ENCODE results near the gene ELMO2. TPM values are rescaled to one million over a fixed set of nuclear protein-coding genes. Genes with fewer than 3 reads are reported as not detected.

The ELMO2 gene
- total and polyA plus RNA-seq, 2 of the 4 experiments (the other 2 are of a cell fraction): 29.2 to 52.7 TPM

GRCh38 chr20:46328200-46328882 lies 78.1 kb downstream of the ELMO2 start:
- no peak overlapping the region for H4K91ac ChIP-seq (ENCODE audit: insufficient read depth, low read depth, low read length)
- 60% methylated on average over 1 of the region's 16 CpGs; no CpG with 5 or more reads in 1 of the 2 experiments for whole genome bisulfite sequencing, 2 experiments (ENCODE audit: extremely low coverage in 2 of 2, insufficient read length in 1 of 2)
- TF ChIP-seq SMC3 (IDR thresholded peaks at IDR 0.05; ENCODE audit: low read depth, low read length) (no peak), NFE2L2 (IDR thresholded peaks at IDR 0.05; ENCODE audit: low read depth, low read length) (no peak), CHD1 (IDR thresholded peaks at IDR 0.05; ENCODE audit: low read depth, low read length) (no peak), BHLHE40 (IDR thresholded peaks at IDR 0.05; ENCODE audit: low read depth, low read length) (no peak), USF2 (IDR thresholded peaks at IDR 0.05; ENCODE audit: low read depth, low read length) (no peak), MAZ (IDR thresholded peaks at IDR 0.05; ENCODE audit: borderline replicate concordance, low read depth, low read length) (no peak), MAFK (IDR thresholded peaks at IDR 0.05; ENCODE audit: low read depth, low read length) (no peak), RCOR1 (IDR thresholded peaks at IDR 0.05; ENCODE audit: insufficient replicate concordance, low read length) (no peak)
- TF ChIP-seq, protein P1, sequence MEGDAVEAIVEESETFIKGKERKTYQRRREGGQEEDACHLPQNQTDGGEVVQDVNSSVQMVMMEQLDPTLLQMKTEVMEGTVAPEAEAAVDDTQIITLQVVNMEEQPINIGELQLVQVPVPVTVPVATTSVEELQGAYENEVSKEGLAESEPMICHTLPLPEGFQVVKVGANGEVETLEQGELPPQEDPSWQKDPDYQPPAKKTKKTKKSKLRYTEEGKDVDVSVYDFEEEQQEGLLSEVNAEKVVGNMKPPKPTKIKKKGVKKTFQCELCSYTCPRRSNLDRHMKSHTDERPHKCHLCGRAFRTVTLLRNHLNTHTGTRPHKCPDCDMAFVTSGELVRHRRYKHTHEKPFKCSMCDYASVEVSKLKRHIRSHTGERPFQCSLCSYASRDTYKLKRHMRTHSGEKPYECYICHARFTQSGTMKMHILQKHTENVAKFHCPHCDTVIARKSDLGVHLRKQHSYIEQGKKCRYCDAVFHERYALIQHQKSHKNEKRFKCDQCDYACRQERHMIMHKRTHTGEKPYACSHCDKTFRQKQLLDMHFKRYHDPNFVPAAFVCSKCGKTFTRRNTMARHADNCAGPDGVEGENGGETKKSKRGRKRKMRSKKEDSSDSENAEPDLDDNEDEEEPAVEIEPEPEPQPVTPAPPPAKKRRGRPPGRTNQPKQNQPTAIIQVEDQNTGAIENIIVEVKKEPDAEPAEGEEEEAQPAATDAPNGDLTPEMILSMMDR (conservative IDR thresholded peaks at IDR 0.05; ENCODE audit: low read depth, low read length): no peak
- intact Hi-C loops (cut with micrococcal nuclease) (loop anchor here (5.0 kb wide), 1 partner anchor 196 kb away; no protein-coding TSS in a partner anchor), dilution Hi-C loops (cut with HindIII; ENCODE audit: low sequenced_read_pairs, unreplicated experiment) (no loop called here), in situ Hi-C loops (cut with MboI; ENCODE audit: low sequenced_read_pairs) (no loop called here)
- no peak overlapping the region for H3K56ac ChIP-seq (ENCODE audit: extremely low read depth, insufficient read depth, low read length)
- DNase-seq (no peak), ATAC-seq (ENCODE audit: low read depth) (no peak)
- peaks cover 63% of the 10 kb centered on the region for H3K27me3 ChIP-seq (ENCODE audit: control insufficient read depth, insufficient read depth, low read length)
- no peak overlapping the region for H3K4me3 ChIP-seq (ENCODE audit: insufficient read depth, low read depth, low read length)
- no peak overlapping the region for H2BK120ac ChIP-seq (ENCODE audit: low read depth, low read length)
- H3K9ac ChIP-seq (ENCODE audit: low read depth, low read length): no peak overlapping the region
- no TSS peak for BruUV-seq (replicated peaks)
- H3K23ac ChIP-seq (ENCODE audit: low read depth, low read length): no peak overlapping the region
- no peak overlapping the region for H2BK15ac ChIP-seq (ENCODE audit: low read depth, low read length)
- no peak overlapping the region for H3K4ac ChIP-seq (ENCODE audit: low read depth, low read length)
- POLR2A ChIA-PET (ENCODE audit: unreplicated experiment): no interaction called here
- H4K5ac ChIP-seq (ENCODE audit: low read depth, low read length): no peak overlapping the region
- no peaks in the 10 kb centered on the region for H3K9me1 ChIP-seq (ENCODE audit: insufficient read depth, low read length)
- H3K9me3 ChIP-seq (ENCODE audit: control insufficient read depth, insufficient read depth, low read length): no peaks in the 10 kb centered on the region
- no peaks in the 10 kb centered on the region for H3K36me3 ChIP-seq (ENCODE audit: control insufficient read depth, insufficient read depth, low read length)
- no peaks in the 10 kb centered on the region for H3K79me1 ChIP-seq (ENCODE audit: low read depth in 1 of 2, low read length in 2 of 2)
- H2AFZ ChIP-seq (replicated peaks; ENCODE audit: low read length, poor library complexity): no peak overlapping the region
- no peaks in the 10 kb centered on the region for H4K20me1 ChIP-seq (ENCODE audit: insufficient read depth, low read length)
- no peak overlapping the region for H2AK9ac ChIP-seq (replicated peaks; ENCODE audit: low read depth, low read length, poor library complexity)
- H2BK5ac ChIP-seq (ENCODE audit: low read depth, low read length, poor library complexity, severe bottlenecking): no peak overlapping the region
- H3K4me2 ChIP-seq (ENCODE audit: low read depth, low read length): no peak overlapping the region
- no peak overlapping the region for H3K27ac ChIP-seq (ENCODE audit: insufficient read depth, low read length)
- no peak overlapping the region for H4K8ac ChIP-seq (ENCODE audit: low read depth in 2 of 2, low read length in 2 of 2)
- no peaks in the 10 kb centered on the region for H3K4me1 ChIP-seq (ENCODE audit: control insufficient read depth, insufficient read depth, low read length)
- CTCF ChIA-PET: no interaction called here
- H3K14ac ChIP-seq (replicated peaks; ENCODE audit: low read depth, low read length): no peak overlapping the region
- H2BK20ac ChIP-seq (ENCODE audit: low read depth, low read length): no peak overlapping the region
- no peak overlapping the region for H2AK5ac ChIP-seq (ENCODE audit: low read depth, low read length)
- no peak overlapping the region for H3K18ac ChIP-seq (ENCODE audit: low read depth, low read length)
